Adrenal gland (tissue), 12 donors: ENCODE data around the gene ARHGEF12. TPM values are rescaled to one million over a fixed set of nuclear protein-coding genes. Genes with fewer than 3 reads are reported as not detected.

Experiments used
- DNase-seq, 7 donors: peaks; one replicate each; pipeline ENCODE4 v3.0.0-alpha.2; 2019 to 2020
- H3K27ac ChIP-seq, 5 donors: fragments of 200-600 bp; sonication (generic) in 4 of 5; 1 replicate in 3 of 5; 2 replicates in 2 of 5; pipeline versions ENCODE4 v1.5.1 to v1.8.0; 2016 to 2020; ENCODE audit warnings: mild to moderate bottlenecking in 1 of 5
- H3K27me3 ChIP-seq: fragments of 200-600 bp; 2 replicates; pipeline ENCODE4 v1.8.0; 2021
- H3K36me3 ChIP-seq, 2 donors: fragments of 200-600 bp; replicated peaks in 1 of 2; 1 replicate in 1 of 2; 2 replicates in 1 of 2; pipeline versions ENCODE4 v1.5.1 to v1.8.0; 2018 to 2022
- H3K4me1 ChIP-seq, 2 donors: fragments of 200-600 bp; replicated peaks in 1 of 2; 1 replicate in 1 of 2; 2 replicates in 1 of 2; pipeline versions ENCODE4 v1.5.1 to v1.8.0; 2018 to 2021
- H3K4me3 ChIP-seq, 4 donors: fragments of 200-600 bp; sonication (generic) in 3 of 4; one replicate each; pipeline ENCODE4 v1.5.1; 2016 to 2018
- H3K9me3 ChIP-seq, 3 donors: fragments of 200-600 bp; sonication (generic) in 1 of 3; replicated peaks in 1 of 3; 1 replicate in 2 of 3; 2 replicates in 1 of 3; pipeline versions ENCODE4 v1.5.1 to v1.8.0; 2016 to 2021
- CTCF ChIP-seq, 6 experiments: fragments of 450-650 bp in 4 of 6; fragments of 200-600 bp in 2 of 6; sonication (generic) in 1 of 6; IDR thresholded peaks; 1 replicate in 5 of 6; 2 replicates in 1 of 6; pipeline versions ENCODE4 v1.5.1 to v1.8.0; 2016 to 2021; ENCODE audit warnings: antibody characterized with exemption in 6 of 6, mild to moderate bottlenecking in 2 of 6, moderate library complexity in 1 of 6
- POLR2A ChIP-seq, 2 donors: fragments of 450-650 bp; IDR thresholded peaks; one replicate each; pipeline ENCODE4 v1.6.1; 2017; ENCODE audit warnings: antibody characterized with exemption in 2 of 2, mild to moderate bottlenecking in 2 of 2, moderate library complexity in 1 of 2
- WGBS, 4 donors: extraction: QIAGEN DNeasy Blood & Tissue Kit in 2 of 4; methylation state at CpG; one replicate each; pipeline versions ENCODE4 v1.1.5 to v1.1.7; 2013 to 2017; 5-methylcytosine and 5-hydroxymethylcytosine counted together
- intact Hi-C, 2 donors: fragments of 100-400 bp; cut with DNase I; formaldehyde crosslinking; loops; one replicate each; pipeline versions ENCODE4 v1.14.1 to v1.15.0; 2022 to 2023
- polyA plus RNA-seq, 3 donors: library from polyadenylated mRNA; stranded (reverse); fragments of 200-250 nt in 2 of 3; fragments of 350-450 nt in 1 of 3; fragmentation: Illumina TruSeq in 1 of 3; extraction: RNeasy Lipid Tissue Mini Kit (QIAGEN cat#74804) in 1 of 3; gene quantifications; one replicate each; pipeline ENCODE4 v1.2.3, GENCODE V29; 2013 to 2014
- total RNA-seq, 9 donors: library from RNA; depleted of rRNA in 4 of 9; stranded (reverse); fragments of >200 nt in 4 of 9; fragments of 120-200 nt in 1 of 9; fragmentation: NEBNext Ultra II Directional in 1 of 9; extraction: Animal tissue kit (Norgen Biotek cat#: 25700) in 1 of 9; gene quantifications; one replicate each; pipeline versions ENCODE4 v1.1.0 to v1.2.4, GENCODE V29; 2013 to 2023
- donor health status: healthy with polysubstance abuse.
- donor health status: Bipolar disorder and iron deficiency.
- donor health status: DM: yes; HTN: yes; CAD: no.
- donor health status: DM: no; HTN: no; CAD: no.
- donor health status: DM: no; HTN: no; CAD: no.
- donor health status: DM: yes; HTN: yes; CAD: no.

ARHGEF12 gene
- total and polyA plus RNA-seq, 12 donors: 20.2 to 125 (median 94.2) TPM

GRCh38 chr11:120424185-120424969 lies 88.2 kb downstream of the ARHGEF12 start:
- intact Hi-C loops: loop anchor here in 1 of 2 donors (10.0 kb wide), 1 partner anchor 90 kb away; the partner anchor contains the start of gene ARHGEF12
- Histone ChIP-seq H3K27me3 (no peaks in the 10 kb centered on the region), H3K4me3 (no peak overlapping the region), H3K9me3 (no peaks in the 10 kb centered on the region), H3K36me3 (peaks cover 0 to 31% of the 10 kb centered on the region in 2 donors), H3K27ac (no peak overlapping the region), H3K4me1 (peaks cover 0 to 13% of the 10 kb centered on the region in 2 donors)
- no peak for DNase-seq
- TF ChIP-seq POLR2A (IDR thresholded peaks at IDR 0.05) (no peak), CTCF (IDR thresholded peaks at IDR 0.05) (no peak)
- WGBS, 4 donors: 79 to 87% (median 83%) methylated on average over 3 of the region's 3 CpGs

GRCh38 chr11:120424970-120425332 lies 88.7 kb downstream of the ARHGEF12 start:
- no peaks in the 10 kb centered on the region for H3K27me3 ChIP-seq
- no peak for DNase-seq
- H3K4me1 ChIP-seq: peaks cover 0 to 13% of the 10 kb centered on the region in 2 donors
- H3K36me3 ChIP-seq: peaks cover 0 to 31% of the 10 kb centered on the region in 2 donors
- no peaks in the 10 kb centered on the region for H3K9me3 ChIP-seq
- no peak overlapping the region for H3K4me3 ChIP-seq
- H3K27ac ChIP-seq: no peak overlapping the region
- WGBS, 4 donors: 65 to 87% (median 82%) methylated on average over 3 of the region's 3 CpGs
- TF ChIP-seq CTCF (IDR thresholded peaks at IDR 0.05): no peak
- no peak for TF ChIP-seq POLR2A (IDR thresholded peaks at IDR 0.05)
- intact Hi-C loops: loop anchor here in 1 of 2 donors (10.0 kb wide), 1 partner anchor 90 kb away; the partner anchor contains the start of gene ARHGEF12

GRCh38 chr11:120425527-120425926 lies 89.3 kb downstream of the ARHGEF12 start:
- H3K9me3 ChIP-seq: no peaks in the 10 kb centered on the region
- H3K27me3 ChIP-seq: no peaks in the 10 kb centered on the region
- 75 to 86% (median 81%) methylated on average over 3 of the region's 3 CpGs for WGBS, 4 donors
- intact Hi-C loops: loop anchor here in 1 of 2 donors (10.0 kb wide), 1 partner anchor 91 kb away; the partner anchor contains the start of gene ARHGEF12
- no peak overlapping the region for H3K4me3 ChIP-seq
- no peak for DNase-seq
- no peak overlapping the region for H3K27ac ChIP-seq
- no peak for TF ChIP-seq CTCF (IDR thresholded peaks at IDR 0.05)
- TF ChIP-seq POLR2A (IDR thresholded peaks at IDR 0.05): no peak
- H3K36me3 ChIP-seq: peaks cover 0 to 31% of the 10 kb centered on the region in 2 donors
- H3K4me1 ChIP-seq: peaks cover 0 to 13% of the 10 kb centered on the region in 2 donors

GRCh38 chr11:120430146-120430545 lies 93.9 kb downstream of the ARHGEF12 start:
- intact Hi-C loops: no loop called here
- TF ChIP-seq CTCF (IDR thresholded peaks at IDR 0.05) (no peak), POLR2A (IDR thresholded peaks at IDR 0.05) (no peak)

More at GRCh38 chr11:120430146-120430545, 93.9 kb downstream of the ARHGEF12 start:
- Histone ChIP-seq H3K4me1 (peaks cover 5 to 12% of the 10 kb centered on the region in 2 donors), H3K27me3 (no peaks in the 10 kb centered on the region), H3K4me3 (no peak overlapping the region), H3K36me3 (peaks cover 0 to 14% of the 10 kb centered on the region in 2 donors), H3K9me3 (no peaks in the 10 kb centered on the region), H3K27ac (no peak overlapping the region)
- no peak for DNase-seq
